ENCODE measurements around the gene TAX1BP3.

The TAX1BP3 gene

DNA sequence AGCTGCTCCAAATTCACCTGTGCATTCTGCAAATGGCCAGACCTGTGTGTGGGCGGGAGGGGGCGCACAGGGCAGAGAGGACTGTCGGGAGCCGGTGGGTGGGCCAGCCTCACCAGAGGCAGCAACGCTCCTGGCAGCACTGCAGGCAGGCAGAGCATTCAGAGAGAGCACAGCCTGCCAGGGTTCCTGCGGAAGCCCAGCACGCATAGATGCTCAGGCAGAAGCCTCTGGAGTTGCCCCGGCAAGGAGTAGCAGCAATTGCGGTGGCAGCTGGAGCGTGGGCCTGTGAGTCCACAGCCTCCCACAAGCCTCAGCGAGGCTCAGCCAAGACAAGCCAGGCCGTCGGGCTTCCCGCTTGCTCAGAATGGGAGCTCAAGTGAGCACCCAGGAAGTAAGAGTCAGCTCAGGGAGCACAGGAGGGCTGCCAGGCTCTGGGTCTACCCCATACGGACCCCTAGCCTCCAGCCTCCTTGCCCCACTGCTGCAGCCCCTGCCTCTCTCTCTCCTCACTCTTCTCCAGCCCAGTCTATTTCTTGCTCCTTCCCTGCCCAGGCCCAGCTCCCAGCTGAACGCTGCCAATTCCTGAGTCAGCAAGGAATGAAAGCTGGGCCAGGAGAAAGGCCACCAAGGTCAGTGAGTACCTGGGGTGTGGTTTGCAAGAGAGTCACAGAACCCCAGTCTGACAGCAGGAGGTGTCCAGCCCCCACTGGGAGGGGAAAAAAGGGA is 9.9 kb upstream of the TAX1BP3 start:
- H3K4me3 ChIP-seq (ENCODE audit: low read depth, low read length) = no peak overlapping the region
- in situ Hi-C loops (cut with HindIII; ENCODE audit: low pct_ligation_motif_present, low sequenced_read_pairs) = no loop called here
- H3K27ac ChIP-seq = no peak overlapping the region
- H3K36me3 ChIP-seq (replicated peaks) = no peaks in the 10 kb centered on the region
- TF ChIP-seq, protein P1, sequence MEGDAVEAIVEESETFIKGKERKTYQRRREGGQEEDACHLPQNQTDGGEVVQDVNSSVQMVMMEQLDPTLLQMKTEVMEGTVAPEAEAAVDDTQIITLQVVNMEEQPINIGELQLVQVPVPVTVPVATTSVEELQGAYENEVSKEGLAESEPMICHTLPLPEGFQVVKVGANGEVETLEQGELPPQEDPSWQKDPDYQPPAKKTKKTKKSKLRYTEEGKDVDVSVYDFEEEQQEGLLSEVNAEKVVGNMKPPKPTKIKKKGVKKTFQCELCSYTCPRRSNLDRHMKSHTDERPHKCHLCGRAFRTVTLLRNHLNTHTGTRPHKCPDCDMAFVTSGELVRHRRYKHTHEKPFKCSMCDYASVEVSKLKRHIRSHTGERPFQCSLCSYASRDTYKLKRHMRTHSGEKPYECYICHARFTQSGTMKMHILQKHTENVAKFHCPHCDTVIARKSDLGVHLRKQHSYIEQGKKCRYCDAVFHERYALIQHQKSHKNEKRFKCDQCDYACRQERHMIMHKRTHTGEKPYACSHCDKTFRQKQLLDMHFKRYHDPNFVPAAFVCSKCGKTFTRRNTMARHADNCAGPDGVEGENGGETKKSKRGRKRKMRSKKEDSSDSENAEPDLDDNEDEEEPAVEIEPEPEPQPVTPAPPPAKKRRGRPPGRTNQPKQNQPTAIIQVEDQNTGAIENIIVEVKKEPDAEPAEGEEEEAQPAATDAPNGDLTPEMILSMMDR (IDR thresholded peaks at IDR 0.05; ENCODE audit: low read depth, low read length, missing control alignments) = no peak
- H3K27me3 ChIP-seq (replicated peaks) = no peaks in the 10 kb centered on the region
- DNase-seq = no peak

DNA sequence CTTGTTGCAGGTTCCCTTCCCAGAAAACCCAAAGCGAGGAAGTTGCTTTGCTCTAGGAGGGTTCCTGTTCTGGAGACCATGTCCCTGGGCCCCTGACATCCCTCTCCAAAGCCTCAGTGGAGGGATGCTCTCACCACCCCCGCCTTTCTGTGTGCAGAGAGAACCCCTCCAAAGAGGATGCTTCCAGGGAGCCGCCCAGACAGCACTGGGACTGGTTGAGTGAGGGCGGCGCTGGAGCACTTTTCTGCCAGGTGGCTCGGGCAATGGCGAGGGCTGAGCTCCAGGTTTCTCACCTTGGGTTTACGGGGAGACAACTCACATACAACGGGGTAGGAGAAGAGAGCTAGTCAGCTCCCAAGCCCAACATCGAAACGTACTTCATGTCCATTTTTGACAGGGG is 7.5 kb upstream of the TAX1BP3 start:
- H3K27ac ChIP-seq = no peak overlapping the region
- no peak overlapping the region for H3K4me3 ChIP-seq (ENCODE audit: low read depth, low read length)
- TF ChIP-seq, protein P1 (IDR thresholded peaks at IDR 0.05; ENCODE audit: low read depth, low read length, missing control alignments) = no peak
- H3K27me3 ChIP-seq (replicated peaks) = no peaks in the 10 kb centered on the region
- no peaks in the 10 kb centered on the region for H3K36me3 ChIP-seq (replicated peaks)
- in situ Hi-C loops (cut with HindIII; ENCODE audit: low pct_ligation_motif_present, low sequenced_read_pairs) = no loop called here
- no peak for DNase-seq

DNA sequence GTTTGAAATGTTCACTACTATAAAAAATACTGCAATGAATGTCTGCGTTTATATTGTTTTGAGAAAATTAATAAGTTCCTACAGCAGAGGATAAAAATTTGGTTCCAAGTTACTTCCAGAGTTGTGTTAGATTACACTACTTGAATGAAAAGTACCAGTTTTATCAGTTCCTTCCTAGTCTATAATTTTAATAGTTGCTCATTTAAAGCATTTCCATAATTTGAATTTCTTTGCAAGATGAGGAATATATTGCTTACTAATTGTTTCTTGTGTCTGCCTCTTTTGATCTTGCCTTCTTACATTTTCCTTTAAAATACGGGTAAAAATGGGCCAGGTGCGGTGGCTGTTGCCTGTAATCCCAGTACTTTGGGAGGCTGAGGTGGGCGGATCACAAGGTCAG is 4.2 kb upstream of the TAX1BP3 start:
- Histone ChIP-seq H3K27ac (no peak overlapping the region), H3K4me3 (ENCODE audit: low read depth, low read length) (no peak overlapping the region), H3K36me3 (replicated peaks) (no peaks in the 10 kb centered on the region), H3K27me3 (replicated peaks) (no peaks in the 10 kb centered on the region)
- in situ Hi-C loops (cut with HindIII; ENCODE audit: low pct_ligation_motif_present, low sequenced_read_pairs) = no loop called here
- DNase-seq = no peak
- TF ChIP-seq, protein P1 (IDR thresholded peaks at IDR 0.05; ENCODE audit: low read depth, low read length, missing control alignments) = no peak

DNA sequence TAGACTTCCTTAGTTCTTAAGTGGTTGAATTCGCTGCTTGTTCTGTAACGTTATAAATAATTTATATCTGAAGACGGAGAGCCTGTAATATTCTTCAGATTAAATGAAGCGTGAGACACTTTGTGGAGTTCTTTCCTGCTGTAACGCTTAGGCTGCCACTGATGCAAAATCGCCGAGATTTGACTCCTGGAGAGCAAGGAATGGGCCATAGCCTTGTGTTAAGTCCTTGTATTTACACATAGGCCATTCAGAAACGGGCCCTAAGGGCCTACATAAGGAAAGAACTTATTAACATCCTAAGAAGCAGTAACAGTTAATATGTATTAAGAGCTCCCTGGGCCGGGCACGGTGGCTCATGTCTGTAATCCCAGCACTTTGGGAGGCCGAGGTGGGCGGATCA is 1.2 kb upstream of the TAX1BP3 start:
- Histone ChIP-seq H3K36me3 (replicated peaks) (peaks cover 3% of the 10 kb centered on the region), H3K4me3 (ENCODE audit: low read depth, low read length) (peak overlapping the region; percentile 97), H3K27ac (no peak overlapping the region), H3K27me3 (replicated peaks) (no peaks in the 10 kb centered on the region)
- TF ChIP-seq, protein P1 (IDR thresholded peaks at IDR 0.05; ENCODE audit: low read depth, low read length, missing control alignments) = no peak
- no peak for DNase-seq
- in situ Hi-C loops (cut with HindIII; ENCODE audit: low pct_ligation_motif_present, low sequenced_read_pairs) = no loop called here

DNA sequence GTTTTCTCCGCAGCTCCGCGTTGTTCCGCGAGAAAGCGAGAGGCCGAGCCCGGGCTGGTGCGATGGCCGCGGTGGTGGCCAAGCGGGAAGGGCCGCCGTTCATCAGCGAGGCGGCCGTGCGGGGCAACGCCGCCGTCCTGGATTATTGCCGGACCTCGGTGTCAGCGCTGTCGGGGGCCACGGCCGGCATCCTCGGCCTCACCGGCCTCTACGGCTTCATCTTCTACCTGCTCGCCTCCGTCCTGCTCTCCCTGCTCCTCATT is 638 bp upstream of the TAX1BP3 start:
- no peaks in the 10 kb centered on the region for H3K27me3 ChIP-seq (replicated peaks)
- H3K4me3 ChIP-seq (ENCODE audit: low read depth, low read length) = peak overlapping the region; percentile 97
- DNase-seq = no peak
- H3K27ac ChIP-seq = peak overlapping the region; percentile 75
- peaks cover 9% of the 10 kb centered on the region for H3K36me3 ChIP-seq (replicated peaks)
- TF ChIP-seq, protein P1 (IDR thresholded peaks at IDR 0.05; ENCODE audit: low read depth, low read length, missing control alignments) = no peak
- in situ Hi-C loops (cut with HindIII; ENCODE audit: low pct_ligation_motif_present, low sequenced_read_pairs) = no loop called here
